Calu3 (cell line): ENCODE data around the gene RTP3. TPM values are rescaled to one million over a fixed set of nuclear protein-coding genes. Genes with fewer than 3 reads are reported as not detected.

Source experiments
- BruUV-seq: library from RNA; stranded (reverse); fragments of 400-500 nt; replicated peaks from 2 replicates; lab custom pipeline; 2021; lab: Mats Ljungman, UMichigan
- CTCF ChIA-PET: fragments of 300-600 bp; sonication (Branson Sonifier 250); formaldehyde crosslinking; loops from one replicate; lab custom pipeline; 2022; ENCODE audit warnings: antibody characterized with exemption; lab: Charles Lee
- DNase-seq: peaks from one replicate; pipeline ENCODE4 v3.0.0; 2022
- H3K27ac Mint-ChIP-seq: one replicate; pipeline ENCODE4 v1.8.0; 2022; ENCODE audit warnings: mixed read lengths; ENCODE audit not compliant: unreplicated experiment
- H3K27me3 Mint-ChIP-seq: one replicate; pipeline ENCODE4 v1.8.0; 2022; ENCODE audit warnings: mixed read lengths; ENCODE audit not compliant: unreplicated experiment
- H3K36me3 Mint-ChIP-seq: one replicate; pipeline ENCODE4 v1.8.0; 2022; ENCODE audit warnings: mild to moderate bottlenecking, moderate library complexity, mixed read lengths; ENCODE audit not compliant: insufficient read depth, unreplicated experiment
- H3K4me1 Mint-ChIP-seq: one replicate; pipeline ENCODE4 v1.8.0; 2022; ENCODE audit warnings: mild to moderate bottlenecking, low read depth, mixed read lengths; ENCODE audit not compliant: unreplicated experiment
- H3K4me3 Mint-ChIP-seq: one replicate; pipeline ENCODE4 v1.8.0; 2022; ENCODE audit warnings: mild to moderate bottlenecking, low read depth, moderate library complexity, mixed read lengths; ENCODE audit not compliant: unreplicated experiment
- H3K9me3 Mint-ChIP-seq: one replicate; pipeline ENCODE4 v1.8.0; 2022; ENCODE audit warnings: low read depth, mixed read lengths; ENCODE audit not compliant: unreplicated experiment
- intact Hi-C: fragments of 100-400 bp; cut with micrococcal nuclease; formaldehyde crosslinking; loops from one replicate; pipeline ENCODE4 v1.10.0; 2022; ENCODE audit not compliant: unreplicated experiment
- total RNA-seq: library from RNA; stranded (reverse); gene quantifications from 2 replicates; pipeline ENCODE4 v1.2.3, GENCODE V29; 2022
- TF ChIP-seq, protein P1 (sequence below): fragments of 200-600 bp; IDR thresholded peaks from one replicate; pipeline ENCODE4 v1.8.0; 2022; ENCODE audit warnings: antibody characterized with exemption; ENCODE audit not compliant: unreplicated experiment

Gene RTP3
- total RNA-seq, 1 experiment from 2014 or later: not detected

- DNase-seq: no peak
- H3K4me1 Mint-ChIP-seq: no peaks in the 10 kb centered on the region
- H3K9me3 Mint-ChIP-seq: peaks cover 6% of the 10 kb centered on the region
- no peak overlapping the region for H3K4me3 Mint-ChIP-seq
- no peak overlapping the region for H3K27ac Mint-ChIP-seq
- H3K36me3 Mint-ChIP-seq: no peaks in the 10 kb centered on the region
- H3K27me3 Mint-ChIP-seq: peaks cover 100% of the 10 kb centered on the region
- TF ChIP-seq, protein P1, sequence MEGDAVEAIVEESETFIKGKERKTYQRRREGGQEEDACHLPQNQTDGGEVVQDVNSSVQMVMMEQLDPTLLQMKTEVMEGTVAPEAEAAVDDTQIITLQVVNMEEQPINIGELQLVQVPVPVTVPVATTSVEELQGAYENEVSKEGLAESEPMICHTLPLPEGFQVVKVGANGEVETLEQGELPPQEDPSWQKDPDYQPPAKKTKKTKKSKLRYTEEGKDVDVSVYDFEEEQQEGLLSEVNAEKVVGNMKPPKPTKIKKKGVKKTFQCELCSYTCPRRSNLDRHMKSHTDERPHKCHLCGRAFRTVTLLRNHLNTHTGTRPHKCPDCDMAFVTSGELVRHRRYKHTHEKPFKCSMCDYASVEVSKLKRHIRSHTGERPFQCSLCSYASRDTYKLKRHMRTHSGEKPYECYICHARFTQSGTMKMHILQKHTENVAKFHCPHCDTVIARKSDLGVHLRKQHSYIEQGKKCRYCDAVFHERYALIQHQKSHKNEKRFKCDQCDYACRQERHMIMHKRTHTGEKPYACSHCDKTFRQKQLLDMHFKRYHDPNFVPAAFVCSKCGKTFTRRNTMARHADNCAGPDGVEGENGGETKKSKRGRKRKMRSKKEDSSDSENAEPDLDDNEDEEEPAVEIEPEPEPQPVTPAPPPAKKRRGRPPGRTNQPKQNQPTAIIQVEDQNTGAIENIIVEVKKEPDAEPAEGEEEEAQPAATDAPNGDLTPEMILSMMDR: no peak
- BruUV-seq: no TSS peak
- CTCF ChIA-PET: no interaction called here
- intact Hi-C loops: no loop called here
Observed at GRCh38 chr3:46477756-46478155, 20.0 kb upstream of the RTP3 start.

DNA sequence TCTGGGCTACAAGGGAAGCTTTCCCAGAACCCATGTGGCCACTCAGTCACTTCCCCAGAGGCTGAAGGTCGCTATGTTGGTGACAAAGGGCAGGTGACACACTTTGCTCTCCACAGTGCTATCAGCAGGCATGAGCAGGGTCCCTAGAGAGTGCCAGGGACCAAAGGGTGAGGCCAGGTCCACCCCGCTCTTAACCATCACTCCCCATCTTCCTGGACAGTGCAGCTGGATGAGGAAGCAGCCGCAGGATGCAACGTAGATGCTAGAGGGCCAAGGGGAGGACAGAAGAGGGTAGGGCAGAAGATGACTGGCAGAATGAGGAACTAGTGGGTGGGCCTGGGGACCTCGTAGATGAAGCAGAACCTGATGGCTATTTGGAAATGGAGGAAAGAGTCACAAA, 19.4 kb upstream of the RTP3 start:
- Mint-ChIP-seq H3K4me1 (no peaks in the 10 kb centered on the region), H3K4me3 (no peak overlapping the region), H3K36me3 (no peaks in the 10 kb centered on the region), H3K27me3 (peaks cover 100% of the 10 kb centered on the region), H3K27ac (no peak overlapping the region), H3K9me3 (peaks cover 6% of the 10 kb centered on the region)
- no peak for DNase-seq
- TF ChIP-seq, protein P1: no peak
- CTCF ChIA-PET: no interaction called here
- BruUV-seq: no TSS peak
- intact Hi-C loops: no loop called here

DNA sequence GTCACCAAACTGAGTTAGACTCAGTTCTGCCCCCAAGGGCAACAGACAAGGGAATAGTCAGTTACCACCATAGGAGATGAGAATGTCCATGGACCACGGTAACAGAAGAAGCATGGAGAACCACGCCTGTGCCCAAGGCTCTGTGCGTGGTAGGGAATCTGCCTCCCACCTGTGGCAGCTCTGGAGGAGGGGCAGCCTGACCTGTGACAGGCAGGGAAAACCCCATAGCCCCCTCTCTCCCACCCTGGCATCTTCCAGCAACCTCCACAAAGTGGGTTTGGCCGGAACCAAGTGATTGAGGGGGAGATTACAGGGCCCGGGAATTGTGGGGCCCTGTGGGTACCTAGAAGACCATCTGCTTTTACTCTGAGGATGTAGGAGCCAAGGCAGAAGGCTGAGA, 18.8 kb upstream of the RTP3 start:
- no peak overlapping the region for H3K27ac Mint-ChIP-seq
- TF ChIP-seq, protein P1: no peak

DNA sequence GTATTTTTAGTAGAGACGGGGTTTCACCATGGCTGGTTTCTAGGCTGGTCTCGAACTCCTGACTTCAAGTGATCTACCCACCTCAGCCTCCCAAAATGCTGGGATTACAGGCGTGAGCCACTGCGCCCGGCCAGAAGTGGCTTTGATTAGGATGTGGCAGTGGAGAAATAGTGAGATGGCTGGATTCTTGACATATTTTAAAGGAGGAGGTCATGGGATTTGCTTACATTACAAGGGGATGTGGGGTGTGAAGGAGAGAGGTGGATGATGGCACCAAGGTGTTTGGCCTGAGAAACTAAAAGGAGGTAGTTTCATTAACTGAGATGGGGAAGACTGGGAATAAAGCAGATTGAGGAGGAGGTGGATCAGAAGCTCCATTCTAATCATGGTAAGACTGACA, 18.1 kb upstream of the RTP3 start:
- DNase-seq: no peak
- BruUV-seq: no TSS peak
- intact Hi-C loops: no loop called here
- H3K9me3 Mint-ChIP-seq: peaks cover 2% of the 10 kb centered on the region
- H3K36me3 Mint-ChIP-seq: no peaks in the 10 kb centered on the region
- no peak overlapping the region for H3K4me3 Mint-ChIP-seq
- peaks cover 93% of the 10 kb centered on the region for H3K27me3 Mint-ChIP-seq
- H3K27ac Mint-ChIP-seq: no peak overlapping the region
- TF ChIP-seq, protein P1: no peak
- no peaks in the 10 kb centered on the region for H3K4me1 Mint-ChIP-seq
- CTCF ChIA-PET: interaction anchor here (0.6 kb wide), 1 partner anchor 9 kb away, joined by 3 read pairs; no protein-coding TSS in a partner anchor

More for the DNA sequence above, 18.8 kb upstream of the RTP3 start:
- H3K27me3 Mint-ChIP-seq: peaks cover 100% of the 10 kb centered on the region
- H3K36me3 Mint-ChIP-seq: no peaks in the 10 kb centered on the region
- H3K4me3 Mint-ChIP-seq: no peak overlapping the region
- intact Hi-C loops: no loop called here
- DNase-seq: no peak
- H3K4me1 Mint-ChIP-seq: no peaks in the 10 kb centered on the region
- peaks cover 6% of the 10 kb centered on the region for H3K9me3 Mint-ChIP-seq
- CTCF ChIA-PET: no interaction called here
- no TSS peak for BruUV-seq
